BJ (cell line): Measurements from ENCODE around the gene SCN3A. TPM values are rescaled to one million over a fixed set of nuclear protein-coding genes. Genes with fewer than 3 reads are reported as not detected.

ENCODE experiments used
- CTCF ChIA-PET: fragments of 350-600 bp; formaldehyde crosslinking; extraction: SDS; loops from one replicate; lab custom pipeline; 2021; ENCODE audit warnings: antibody characterized with exemption, inconsistent platforms; lab: Yijun Ruan, JAX
- POLR2A ChIA-PET: fragments of 300-600 bp; sonication (Branson Sonifier 250); formaldehyde crosslinking; extraction: SDS; loops from one replicate; lab custom pipeline; 2021; ENCODE audit warnings: antibody characterized with exemption; lab: Charles Lee
- DNase-seq: peaks from one replicate; pipeline ENCODE4 v3.0.0-alpha.2; 2011; ENCODE audit warnings: low read depth
- H3K27me3 ChIP-seq: 2 replicates; pipeline ENCODE4 v1.6.0; 2011; ENCODE audit warnings: low read length; ENCODE audit not compliant: control insufficient read depth, insufficient read depth
- H3K36me3 ChIP-seq: 2 replicates; pipeline ENCODE4 v1.5.1; 2011; ENCODE audit warnings: low read length; ENCODE audit not compliant: control insufficient read depth, insufficient read depth
- H3K4me3 ChIP-seq: 2 replicates; pipeline ENCODE4 v1.5.1; 2011; ENCODE audit warnings: low read depth, mild to moderate bottlenecking, control low read depth, low read length
- CTCF ChIP-seq: IDR thresholded peaks from 2 replicates; pipeline ENCODE4 v1.5.1; 2011; ENCODE audit warnings: low read depth, mild to moderate bottlenecking, control low read depth, inconsistent platforms, low read length, moderate library complexity; ENCODE audit not compliant: insufficient read depth
- polyA plus RNA-seq: library from polyadenylated mRNA; depleted of rRNA; stranded (reverse); fragments of >200 nt; gene quantifications from 2 replicates; pipeline ENCODE4 v1.2.3, GENCODE V29; 2011

Gene SCN3A
- polyA plus RNA-seq, 1 experiment: 0.78 TPM

- no peak for DNase-seq
- ChIA-PET CTCF (no interaction called here), POLR2A (no interaction called here)
Observed at GRCh38 chr2:165240916-165241315, 37.1 kb upstream of the SCN3A start.

GRCh38 chr2:165239856-165240515, 36.1 kb upstream of the SCN3A start:
- Histone ChIP-seq H3K36me3 (no peaks in the 10 kb centered on the region), H3K27me3 (no peaks in the 10 kb centered on the region), H3K4me3 (no peak overlapping the region)
- DNase-seq: no peak
- no peak for TF ChIP-seq CTCF
- POLR2A ChIA-PET: no interaction called here
- CTCF ChIA-PET: interaction anchor here (0.6 to 1.5 kb wide), 5 partner anchors 8 to 644 kb away, joined by 3 to 5 read pairs (median 3); no protein-coding TSS in a partner anchor

More at GRCh38 chr2:165240916-165241315, 37.1 kb upstream of the SCN3A start:
- H3K27me3 ChIP-seq: no peaks in the 10 kb centered on the region
- no peak for TF ChIP-seq CTCF
- H3K4me3 ChIP-seq: no peak overlapping the region
- H3K36me3 ChIP-seq: no peaks in the 10 kb centered on the region

DNA sequence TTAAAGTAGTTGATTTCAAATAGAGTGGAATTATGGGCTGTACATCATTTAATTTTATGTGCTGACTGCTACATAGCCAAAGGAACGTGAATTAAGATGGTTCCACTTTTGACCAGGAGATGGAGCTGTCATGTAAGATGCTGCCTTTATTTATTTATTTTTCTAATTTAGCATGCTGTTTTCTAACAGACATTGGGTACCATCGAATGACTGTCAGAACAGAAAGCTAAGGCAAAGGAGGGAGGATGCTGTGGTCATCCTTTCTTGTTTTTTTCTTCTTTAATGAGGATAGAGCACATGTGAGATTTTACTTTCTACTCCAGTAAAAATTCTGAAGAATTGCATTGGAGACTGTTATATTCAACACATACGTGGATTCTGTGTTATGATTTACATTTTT, 35.4 kb upstream of the SCN3A start, which contains the start of gene SCN2A:
SCN2A (plus strand) TSS at position 185 of the 400 bp plus-strand sequence. CDS start 56,410 bp downstream, outside the sequence.
- Histone ChIP-seq H3K4me3 (no peak within 1 kb of the TSS), H3K36me3 (no peaks in the 10 kb centered on the region), H3K27me3 (no peaks in the 10 kb centered on the region)
- peak; percentile 57 for TF ChIP-seq CTCF
- peak; percentile 3 for DNase-seq
- ChIA-PET CTCF (interaction anchor here (0.7 to 1.5 kb wide), 4 partner anchors 9 to 222 kb away, joined by 3 to 5 read pairs (median 3); no protein-coding TSS in a partner anchor), POLR2A (interaction anchor here (0.6 kb wide), 1 partner anchor 772 kb away, joined by 3 read pairs; no protein-coding TSS in a partner anchor)

- Histone ChIP-seq H3K4me3 (no peak overlapping the region), H3K36me3 (no peaks in the 10 kb centered on the region), H3K27me3 (no peaks in the 10 kb centered on the region)
- no peak for DNase-seq
- ChIA-PET POLR2A (no interaction called here), CTCF (interaction anchor here (1.5 kb wide), 1 partner anchor 9 kb away, joined by 5 read pairs; no protein-coding TSS in a partner anchor)
- TF ChIP-seq CTCF: no peak
Observed at GRCh38 chr2:165238295-165238694, 34.4 kb upstream of the SCN3A start.

DNA sequence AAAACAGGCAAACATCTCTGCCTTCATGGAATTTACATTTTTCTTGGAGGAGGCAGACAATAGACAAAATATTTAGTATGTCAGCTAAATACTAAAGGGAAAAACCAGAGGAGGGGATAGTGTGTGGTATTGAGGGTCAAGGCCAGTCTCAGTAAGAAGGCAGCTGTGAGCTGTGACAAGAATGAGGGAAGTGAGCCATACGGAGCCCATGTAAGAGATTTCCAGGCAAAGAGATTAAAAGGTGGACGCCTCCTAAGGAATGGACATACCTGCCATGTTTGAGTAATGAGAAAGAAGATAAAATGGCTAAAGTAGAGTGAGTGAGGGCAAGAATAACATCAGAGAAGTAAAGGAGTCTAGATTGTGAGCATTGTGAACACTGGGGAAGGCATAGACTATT, 33.2 kb upstream of the SCN3A start:
- TF ChIP-seq CTCF: no peak
- Histone ChIP-seq H3K27me3 (no peaks in the 10 kb centered on the region), H3K4me3 (no peak overlapping the region), H3K36me3 (no peaks in the 10 kb centered on the region)
- ChIA-PET POLR2A (no interaction called here), CTCF (no interaction called here)
- no peak for DNase-seq
